ENCODE data around the gene CCNE1. TPM values are rescaled to one million over a fixed set of nuclear protein-coding genes. Genes with fewer than 3 reads are reported as not detected.

Gene CCNE1
- total RNA-seq, 1 experiment from 2014 or later, result 36.0 TPM

DNA sequence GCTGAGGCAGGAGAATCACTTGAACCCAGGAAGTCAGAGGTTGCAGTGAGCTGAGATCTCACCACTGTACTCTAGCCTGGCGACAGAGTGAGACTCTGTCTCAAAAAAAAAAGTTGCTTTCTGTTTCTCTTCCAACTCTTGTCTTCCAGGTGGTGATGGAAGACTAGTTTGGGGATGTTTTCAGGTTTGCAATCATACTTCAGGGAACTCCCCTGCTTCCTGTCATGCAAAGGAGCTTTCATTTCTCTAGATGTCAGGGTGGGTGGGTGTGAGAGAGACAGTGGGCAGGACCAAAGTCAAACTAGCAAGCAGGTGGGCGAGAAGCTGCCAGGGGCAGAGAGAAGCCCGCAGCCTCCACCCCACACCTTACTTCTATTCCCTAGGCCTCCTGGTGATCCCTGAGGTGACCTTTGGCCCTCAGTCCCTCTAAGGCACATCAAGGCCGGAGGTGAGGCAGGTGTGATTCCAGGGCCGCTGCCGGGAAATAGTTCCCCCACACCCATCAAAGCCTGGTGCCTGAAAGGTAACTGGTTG, 25.7 kb downstream of the CCNE1 start:
- TF ChIP-seq FOXK1 (CRISPR knock-in tag; IDR thresholded peaks at IDR 0.05), result no peak
- no peak for TF ChIP-seq TP53 (CRISPR knock-in tag; IDR thresholded peaks at IDR 0.05)
- no peak for TF ChIP-seq ZNF121 (CRISPR knock-in tag; IDR thresholded peaks at IDR 0.05)
- TF ChIP-seq, protein P1, sequence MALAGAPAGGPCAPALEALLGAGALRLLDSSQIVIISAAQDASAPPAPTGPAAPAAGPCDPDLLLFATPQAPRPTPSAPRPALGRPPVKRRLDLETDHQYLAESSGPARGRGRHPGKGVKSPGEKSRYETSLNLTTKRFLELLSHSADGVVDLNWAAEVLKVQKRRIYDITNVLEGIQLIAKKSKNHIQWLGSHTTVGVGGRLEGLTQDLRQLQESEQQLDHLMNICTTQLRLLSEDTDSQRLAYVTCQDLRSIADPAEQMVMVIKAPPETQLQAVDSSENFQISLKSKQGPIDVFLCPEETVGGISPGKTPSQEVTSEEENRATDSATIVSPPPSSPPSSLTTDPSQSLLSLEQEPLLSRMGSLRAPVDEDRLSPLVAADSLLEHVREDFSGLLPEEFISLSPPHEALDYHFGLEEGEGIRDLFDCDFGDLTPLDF (CRISPR knock-in tag; IDR thresholded peaks at IDR 0.05), result no peak
- TF ChIP-seq, protein P2, sequence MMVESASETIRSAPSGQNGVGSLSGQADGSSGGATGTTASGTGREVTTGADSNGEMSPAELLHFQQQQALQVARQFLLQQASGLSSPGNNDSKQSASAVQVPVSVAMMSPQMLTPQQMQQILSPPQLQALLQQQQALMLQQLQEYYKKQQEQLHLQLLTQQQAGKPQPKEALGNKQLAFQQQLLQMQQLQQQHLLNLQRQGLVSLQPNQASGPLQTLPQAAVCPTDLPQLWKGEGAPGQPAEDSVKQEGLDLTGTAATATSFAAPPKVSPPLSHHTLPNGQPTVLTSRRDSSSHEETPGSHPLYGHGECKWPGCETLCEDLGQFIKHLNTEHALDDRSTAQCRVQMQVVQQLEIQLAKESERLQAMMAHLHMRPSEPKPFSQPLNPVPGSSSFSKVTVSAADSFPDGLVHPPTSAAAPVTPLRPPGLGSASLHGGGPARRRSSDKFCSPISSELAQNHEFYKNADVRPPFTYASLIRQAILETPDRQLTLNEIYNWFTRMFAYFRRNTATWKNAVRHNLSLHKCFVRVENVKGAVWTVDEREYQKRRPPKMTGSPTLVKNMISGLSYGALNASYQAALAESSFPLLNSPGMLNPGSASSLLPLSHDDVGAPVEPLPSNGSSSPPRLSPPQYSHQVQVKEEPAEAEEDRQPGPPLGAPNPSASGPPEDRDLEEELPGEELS (CRISPR knock-in tag; IDR thresholded peaks at IDR 0.05), result no peak
- no peak for TF ChIP-seq ZNF219 (CRISPR knock-in tag; IDR thresholded peaks at IDR 0.05; ENCODE audit: borderline replicate concordance)
- TF ChIP-seq, protein P3, sequence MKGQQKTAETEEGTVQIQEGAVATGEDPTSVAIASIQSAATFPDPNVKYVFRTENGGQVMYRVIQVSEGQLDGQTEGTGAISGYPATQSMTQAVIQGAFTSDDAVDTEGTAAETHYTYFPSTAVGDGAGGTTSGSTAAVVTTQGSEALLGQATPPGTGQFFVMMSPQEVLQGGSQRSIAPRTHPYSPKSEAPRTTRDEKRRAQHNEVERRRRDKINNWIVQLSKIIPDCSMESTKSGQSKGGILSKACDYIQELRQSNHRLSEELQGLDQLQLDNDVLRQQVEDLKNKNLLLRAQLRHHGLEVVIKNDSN (CRISPR knock-in tag; IDR thresholded peaks at IDR 0.05), result no peak
- TF ChIP-seq SMAD4 (CRISPR knock-in tag; IDR thresholded peaks at IDR 0.05), result no peak
- TF ChIP-seq, protein P4, sequence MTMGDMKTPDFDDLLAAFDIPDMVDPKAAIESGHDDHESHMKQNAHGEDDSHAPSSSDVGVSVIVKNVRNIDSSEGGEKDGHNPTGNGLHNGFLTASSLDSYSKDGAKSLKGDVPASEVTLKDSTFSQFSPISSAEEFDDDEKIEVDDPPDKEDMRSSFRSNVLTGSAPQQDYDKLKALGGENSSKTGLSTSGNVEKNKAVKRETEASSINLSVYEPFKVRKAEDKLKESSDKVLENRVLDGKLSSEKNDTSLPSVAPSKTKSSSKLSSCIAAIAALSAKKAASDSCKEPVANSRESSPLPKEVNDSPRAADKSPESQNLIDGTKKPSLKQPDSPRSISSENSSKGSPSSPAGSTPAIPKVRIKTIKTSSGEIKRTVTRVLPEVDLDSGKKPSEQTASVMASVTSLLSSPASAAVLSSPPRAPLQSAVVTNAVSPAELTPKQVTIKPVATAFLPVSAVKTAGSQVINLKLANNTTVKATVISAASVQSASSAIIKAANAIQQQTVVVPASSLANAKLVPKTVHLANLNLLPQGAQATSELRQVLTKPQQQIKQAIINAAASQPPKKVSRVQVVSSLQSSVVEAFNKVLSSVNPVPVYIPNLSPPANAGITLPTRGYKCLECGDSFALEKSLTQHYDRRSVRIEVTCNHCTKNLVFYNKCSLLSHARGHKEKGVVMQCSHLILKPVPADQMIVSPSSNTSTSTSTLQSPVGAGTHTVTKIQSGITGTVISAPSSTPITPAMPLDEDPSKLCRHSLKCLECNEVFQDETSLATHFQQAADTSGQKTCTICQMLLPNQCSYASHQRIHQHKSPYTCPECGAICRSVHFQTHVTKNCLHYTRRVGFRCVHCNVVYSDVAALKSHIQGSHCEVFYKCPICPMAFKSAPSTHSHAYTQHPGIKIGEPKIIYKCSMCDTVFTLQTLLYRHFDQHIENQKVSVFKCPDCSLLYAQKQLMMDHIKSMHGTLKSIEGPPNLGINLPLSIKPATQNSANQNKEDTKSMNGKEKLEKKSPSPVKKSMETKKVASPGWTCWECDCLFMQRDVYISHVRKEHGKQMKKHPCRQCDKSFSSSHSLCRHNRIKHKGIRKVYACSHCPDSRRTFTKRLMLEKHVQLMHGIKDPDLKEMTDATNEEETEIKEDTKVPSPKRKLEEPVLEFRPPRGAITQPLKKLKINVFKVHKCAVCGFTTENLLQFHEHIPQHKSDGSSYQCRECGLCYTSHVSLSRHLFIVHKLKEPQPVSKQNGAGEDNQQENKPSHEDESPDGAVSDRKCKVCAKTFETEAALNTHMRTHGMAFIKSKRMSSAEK (CRISPR knock-in tag; IDR thresholded peaks at IDR 0.05; ENCODE audit: borderline replicate concordance), result no peak
- no peaks in the 10 kb centered on the region for H3K36me3 Mint-ChIP-seq
- CTCF ChIA-PET, result interaction anchor here (0.8 kb wide), 1 partner anchor 21 kb away, joined by 3 read pairs; no protein-coding TSS in a partner anchor
- H3K4me1 Mint-ChIP-seq, result peaks cover 13% of the 10 kb centered on the region
- peaks cover 4% of the 10 kb centered on the region for H3K27me3 Mint-ChIP-seq (ENCODE audit: low read depth)
- no peak overlapping the region for H3K27ac Mint-ChIP-seq
- DNase-seq (ENCODE audit: low spot score) (no peak), ATAC-seq (no peak)
- no peaks in the 10 kb centered on the region for H3K9me3 Mint-ChIP-seq
- POLR2A ChIA-PET, result no interaction called here
- H3K4me3 Mint-ChIP-seq, result no peak overlapping the region

DNA sequence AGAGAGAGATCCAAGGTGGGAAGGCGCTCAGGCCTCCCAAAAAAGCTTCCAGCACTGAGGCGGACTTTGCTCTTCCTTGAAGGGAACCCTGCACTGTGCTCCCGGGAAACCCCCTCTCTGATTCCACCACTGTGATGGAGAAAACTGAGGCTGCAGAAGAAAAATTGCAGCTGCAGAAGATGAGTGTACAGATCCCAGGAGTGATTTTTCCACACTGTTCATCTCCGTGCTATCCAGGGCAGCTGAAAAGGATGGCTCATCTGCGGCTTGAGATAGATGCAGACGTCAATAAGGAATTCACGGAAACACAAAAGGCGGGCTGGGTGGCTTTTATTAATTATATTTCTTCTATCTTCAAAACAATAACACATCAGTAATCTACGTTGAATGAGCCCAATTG, 26.2 kb downstream of the CCNE1 start:
- ATAC-seq (no peak), DNase-seq (ENCODE audit: low spot score) (no peak)
- Mint-ChIP-seq H3K4me1 (peaks cover 13% of the 10 kb centered on the region), H3K27ac (no peak overlapping the region), H3K4me3 (no peak overlapping the region), H3K36me3 (no peaks in the 10 kb centered on the region), H3K27me3 (ENCODE audit: low read depth) (peaks cover 7% of the 10 kb centered on the region), H3K9me3 (no peaks in the 10 kb centered on the region)
- ChIA-PET POLR2A (no interaction called here), CTCF (interaction anchor here (0.8 kb wide), 1 partner anchor 20 kb away, joined by 3 read pairs; no protein-coding TSS in a partner anchor)
- TF ChIP-seq TP53 (CRISPR knock-in tag; IDR thresholded peaks at IDR 0.05), result no peak
- TF ChIP-seq ZNF416 (CRISPR knock-in tag; IDR thresholded peaks at IDR 0.05), result no peak
- TF ChIP-seq, protein P5, sequence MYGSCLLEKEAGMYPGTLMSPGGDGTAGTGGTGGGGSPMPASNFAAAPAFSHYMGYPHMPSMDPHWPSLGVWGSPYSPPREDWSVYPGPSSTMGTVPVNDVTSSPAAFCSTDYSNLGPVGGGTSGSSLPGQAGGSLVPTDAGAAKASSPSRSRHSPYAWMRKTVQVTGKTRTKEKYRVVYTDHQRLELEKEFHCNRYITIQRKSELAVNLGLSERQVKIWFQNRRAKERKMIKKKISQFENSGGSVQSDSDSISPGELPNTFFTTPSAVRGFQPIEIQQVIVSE (CRISPR knock-in tag; IDR thresholded peaks at IDR 0.05; ENCODE audit: borderline replicate concordance), result no peak
- no peak for TF ChIP-seq ZNF138 (CRISPR knock-in tag; conservative IDR thresholded peaks at IDR 0.05)
- TF ChIP-seq MYBL2 (CRISPR knock-in tag; IDR thresholded peaks at IDR 0.05), result no peak
- TF ChIP-seq EMX1 (CRISPR knock-in tag; IDR thresholded peaks at IDR 0.05), result no peak
- no peak for TF ChIP-seq CREM (CRISPR knock-in tag; IDR thresholded peaks at IDR 0.05)
- TF ChIP-seq IRF2 (CRISPR knock-in tag; IDR thresholded peaks at IDR 0.05; ENCODE audit: borderline replicate concordance, low read depth), result no peak
- no peak for TF ChIP-seq ELF4 (CRISPR knock-in tag; IDR thresholded peaks at IDR 0.05; ENCODE audit: low read depth)
- TF ChIP-seq, protein P6, sequence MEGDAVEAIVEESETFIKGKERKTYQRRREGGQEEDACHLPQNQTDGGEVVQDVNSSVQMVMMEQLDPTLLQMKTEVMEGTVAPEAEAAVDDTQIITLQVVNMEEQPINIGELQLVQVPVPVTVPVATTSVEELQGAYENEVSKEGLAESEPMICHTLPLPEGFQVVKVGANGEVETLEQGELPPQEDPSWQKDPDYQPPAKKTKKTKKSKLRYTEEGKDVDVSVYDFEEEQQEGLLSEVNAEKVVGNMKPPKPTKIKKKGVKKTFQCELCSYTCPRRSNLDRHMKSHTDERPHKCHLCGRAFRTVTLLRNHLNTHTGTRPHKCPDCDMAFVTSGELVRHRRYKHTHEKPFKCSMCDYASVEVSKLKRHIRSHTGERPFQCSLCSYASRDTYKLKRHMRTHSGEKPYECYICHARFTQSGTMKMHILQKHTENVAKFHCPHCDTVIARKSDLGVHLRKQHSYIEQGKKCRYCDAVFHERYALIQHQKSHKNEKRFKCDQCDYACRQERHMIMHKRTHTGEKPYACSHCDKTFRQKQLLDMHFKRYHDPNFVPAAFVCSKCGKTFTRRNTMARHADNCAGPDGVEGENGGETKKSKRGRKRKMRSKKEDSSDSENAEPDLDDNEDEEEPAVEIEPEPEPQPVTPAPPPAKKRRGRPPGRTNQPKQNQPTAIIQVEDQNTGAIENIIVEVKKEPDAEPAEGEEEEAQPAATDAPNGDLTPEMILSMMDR (IDR thresholded peaks at IDR 0.05), result no peak
- no peak for TF ChIP-seq FOXK1 (CRISPR knock-in tag; IDR thresholded peaks at IDR 0.05)
- TF ChIP-seq SP1 (CRISPR knock-in tag; conservative IDR thresholded peaks at IDR 0.05), result no peak
- TF ChIP-seq, protein P7, sequence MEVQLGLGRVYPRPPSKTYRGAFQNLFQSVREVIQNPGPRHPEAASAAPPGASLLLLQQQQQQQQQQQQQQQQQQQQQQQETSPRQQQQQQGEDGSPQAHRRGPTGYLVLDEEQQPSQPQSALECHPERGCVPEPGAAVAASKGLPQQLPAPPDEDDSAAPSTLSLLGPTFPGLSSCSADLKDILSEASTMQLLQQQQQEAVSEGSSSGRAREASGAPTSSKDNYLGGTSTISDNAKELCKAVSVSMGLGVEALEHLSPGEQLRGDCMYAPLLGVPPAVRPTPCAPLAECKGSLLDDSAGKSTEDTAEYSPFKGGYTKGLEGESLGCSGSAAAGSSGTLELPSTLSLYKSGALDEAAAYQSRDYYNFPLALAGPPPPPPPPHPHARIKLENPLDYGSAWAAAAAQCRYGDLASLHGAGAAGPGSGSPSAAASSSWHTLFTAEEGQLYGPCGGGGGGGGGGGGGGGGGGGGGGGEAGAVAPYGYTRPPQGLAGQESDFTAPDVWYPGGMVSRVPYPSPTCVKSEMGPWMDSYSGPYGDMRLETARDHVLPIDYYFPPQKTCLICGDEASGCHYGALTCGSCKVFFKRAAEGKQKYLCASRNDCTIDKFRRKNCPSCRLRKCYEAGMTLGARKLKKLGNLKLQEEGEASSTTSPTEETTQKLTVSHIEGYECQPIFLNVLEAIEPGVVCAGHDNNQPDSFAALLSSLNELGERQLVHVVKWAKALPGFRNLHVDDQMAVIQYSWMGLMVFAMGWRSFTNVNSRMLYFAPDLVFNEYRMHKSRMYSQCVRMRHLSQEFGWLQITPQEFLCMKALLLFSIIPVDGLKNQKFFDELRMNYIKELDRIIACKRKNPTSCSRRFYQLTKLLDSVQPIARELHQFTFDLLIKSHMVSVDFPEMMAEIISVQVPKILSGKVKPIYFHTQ (CRISPR knock-in tag; IDR thresholded peaks at IDR 0.05), result no peak
